Liver (tissue), 9 donors: ENCODE results near the gene RLN2. TPM values are rescaled to one million over a fixed set of nuclear protein-coding genes. Genes with fewer than 3 reads are reported as not detected.

Source experiments
- DNase-seq: peaks from one replicate; pipeline ENCODE4 v3.0.0-alpha.2; 2017; ENCODE audit warnings: low spot score
- H3K27ac ChIP-seq, 2 donors: one replicate each; pipeline ENCODE4 v1.7.0; 2013; ENCODE audit warnings: inconsistent platforms in 2 of 2, low read length in 2 of 2, control low read depth in 1 of 2, low read depth in 1 of 2, mild to moderate bottlenecking in 1 of 2
- H3K27me3 ChIP-seq, 4 donors: one replicate each; pipeline versions ENCODE4 v1.6.1 to v1.7.0; 2013; ENCODE audit warnings: low read length in 3 of 4, inconsistent platforms in 1 of 4, mild to moderate bottlenecking in 1 of 4, moderate library complexity in 1 of 4; ENCODE audit not compliant: control insufficient read depth in 4 of 4, insufficient read depth in 4 of 4
- H3K36me3 ChIP-seq, 4 donors: one replicate each; pipeline versions ENCODE4 v1.6.1 to v1.7.0; 2013; ENCODE audit warnings: low read length in 3 of 4, mild to moderate bottlenecking in 3 of 4, low read depth in 1 of 4, moderate library complexity in 1 of 4; ENCODE audit not compliant: control insufficient read depth in 4 of 4, insufficient read depth in 3 of 4
- H3K4me1 ChIP-seq, 4 donors: one replicate each; pipeline versions ENCODE4 v1.6.1 to v1.7.0; 2013; ENCODE audit warnings: low read length in 3 of 4, mild to moderate bottlenecking in 3 of 4, moderate library complexity in 1 of 4; ENCODE audit not compliant: control insufficient read depth in 4 of 4, insufficient read depth in 4 of 4
- H3K4me3 ChIP-seq, 3 donors: one replicate each; pipeline versions ENCODE4 v1.6.1 to v1.7.0; 2013; ENCODE audit warnings: low read length in 3 of 3, control low read depth in 1 of 3, low read depth in 1 of 3, mild to moderate bottlenecking in 1 of 3
- H3K9ac ChIP-seq, 2 donors: one replicate each; pipeline ENCODE4 v1.7.0; 2013; ENCODE audit warnings: low read length in 2 of 2, mild to moderate bottlenecking in 2 of 2, moderate library complexity in 2 of 2, control low read depth in 1 of 2, low read depth in 1 of 2
- H3K9me3 ChIP-seq, 4 donors: one replicate each; pipeline versions ENCODE4 v1.6.1 to v1.7.0; 2013; ENCODE audit warnings: low read length in 3 of 4; ENCODE audit not compliant: control insufficient read depth in 4 of 4
- ATF3 ChIP-seq: IDR thresholded peaks from 2 replicates; pipeline ENCODE4 v1.6.1; 2016; ENCODE audit warnings: antibody characterized with exemption
- CTCF ChIP-seq: fragments of 150-350 bp; IDR thresholded peaks from 2 replicates; pipeline ENCODE4 v1.5.1; 2017; ENCODE audit warnings: improper control_type of control experiment, low read depth, low read length; ENCODE audit not compliant: missing input control
- EGR1 ChIP-seq, 2 donors: IDR thresholded peaks; 2 replicates each; pipeline ENCODE4 v1.6.1; 2016 to 2018; ENCODE audit warnings: antibody characterized with exemption in 2 of 2, low read depth in 2 of 2
- FOXA1 ChIP-seq: IDR thresholded peaks from 2 replicates; pipeline ENCODE4 v1.6.1; 2016; ENCODE audit warnings: antibody characterized with exemption
- FOXA2 ChIP-seq: IDR thresholded peaks from 2 replicates; pipeline ENCODE4 v1.6.1; 2016; ENCODE audit warnings: antibody characterized with exemption
- GABPA ChIP-seq, 2 donors: IDR thresholded peaks in 1 of 2; conservative IDR thresholded peaks in 1 of 2; 2 replicates each; pipeline ENCODE4 v1.6.1; 2016; ENCODE audit warnings: antibody characterized with exemption in 2 of 2, mild to moderate bottlenecking in 1 of 2, moderate library complexity in 1 of 2
- HNF4A ChIP-seq, 2 donors: conservative IDR thresholded peaks; 2 replicates each; pipeline ENCODE4 v1.6.1; 2016; ENCODE audit warnings: antibody characterized with exemption in 2 of 2, mild to moderate bottlenecking in 2 of 2
- HNF4G ChIP-seq: IDR thresholded peaks from 2 replicates; pipeline ENCODE4 v1.6.1; 2016; ENCODE audit warnings: antibody characterized with exemption
- JUND ChIP-seq, 2 donors: IDR thresholded peaks; 2 replicates each; pipeline ENCODE4 v1.6.1; 2016; ENCODE audit warnings: antibody characterized with exemption in 2 of 2
- MAX ChIP-seq: IDR thresholded peaks from 2 replicates; pipeline ENCODE4 v1.6.1; 2016; ENCODE audit warnings: antibody characterized with exemption
- NR2F2 ChIP-seq: IDR thresholded peaks from 2 replicates; pipeline ENCODE4 v1.6.1; 2016; ENCODE audit warnings: antibody characterized with exemption
- RAD21 ChIP-seq, 2 donors: IDR thresholded peaks; 2 replicates each; pipeline ENCODE4 v1.6.1; 2016; ENCODE audit warnings: antibody characterized with exemption in 2 of 2, mild to moderate bottlenecking in 2 of 2
- REST ChIP-seq: IDR thresholded peaks from 2 replicates; pipeline ENCODE4 v1.6.1; 2016; ENCODE audit warnings: antibody characterized with exemption, mild to moderate bottlenecking
- RXRA ChIP-seq, 2 donors: IDR thresholded peaks; 2 replicates each; pipeline ENCODE4 v1.6.1; 2017 to 2018; ENCODE audit warnings: antibody characterized with exemption in 2 of 2, mild to moderate bottlenecking in 1 of 2
- SP1 ChIP-seq: IDR thresholded peaks from 2 replicates; pipeline ENCODE4 v1.6.1; 2018; ENCODE audit warnings: antibody characterized with exemption, mild to moderate bottlenecking
- TAF1 ChIP-seq: conservative IDR thresholded peaks from 2 replicates; pipeline ENCODE4 v1.6.1; 2016; ENCODE audit warnings: antibody characterized with exemption, mild to moderate bottlenecking
- YY1 ChIP-seq: IDR thresholded peaks from 2 replicates; pipeline ENCODE4 v1.6.1; 2016; ENCODE audit warnings: antibody characterized with exemption, mild to moderate bottlenecking
- ZBTB33 ChIP-seq: IDR thresholded peaks from 2 replicates; pipeline ENCODE4 v1.6.1; 2016; ENCODE audit warnings: antibody characterized with exemption
- WGBS: extraction: QIAGEN DNeasy Blood & Tissue Kit; methylation state at CpG from one replicate; pipeline ENCODE4 v1.1.7; 2013; 5-methylcytosine and 5-hydroxymethylcytosine counted together
- polyA plus RNA-seq, 2 donors: library from polyadenylated mRNA; stranded (reverse) in 1 of 2; unstranded in 1 of 2; fragments of 200-250 nt in 1 of 2; fragments of >200 nt in 1 of 2; fragmentation: Nextera tagmentation in 1 of 2; extraction: Ambion mirVana in 1 of 2; gene quantifications; one replicate each; pipeline versions ENCODE4 v1.2.1 to v1.2.3, GENCODE V29; 2013 to 2015
- total RNA-seq, 2 donors: library from RNA; depleted of rRNA; stranded (reverse); fragments of >200 nt; gene quantifications; one replicate each; pipeline ENCODE4 v1.2.3, GENCODE V29; 2014
- donor health status: healthy.
- donor health status: healthy.
- donor health status: healthy.
- donor health status: healthy.
- donor health status: healthy.

Gene RLN2
- total and polyA plus RNA-seq, 4 donors, result 0.33 TPM; not detected in 3

- Histone ChIP-seq H3K4me3 (no peak overlapping the region), H3K9ac (no peak overlapping the region), H3K9me3 (peaks cover 2 to 11% (median 5%) of the 10 kb centered on the region in 4 donors), H3K27ac (no peak overlapping the region), H3K4me1 (no peaks in the 10 kb centered on the region), H3K36me3 (no peaks in the 10 kb centered on the region), H3K27me3 (peaks cover 0 to 4% (median 0%) of the 10 kb centered on the region in 4 donors)
- no peak for DNase-seq
- TF ChIP-seq YY1, result no peak
- TF ChIP-seq HNF4A (conservative IDR thresholded peaks at IDR 0.05), result no peak
- no peak for TF ChIP-seq ATF3
- TF ChIP-seq ZBTB33, result no peak
- no peak for TF ChIP-seq MAX
- no peak for TF ChIP-seq CTCF
- no peak for TF ChIP-seq SP1
- TF ChIP-seq JUND (IDR thresholded peaks at IDR 0.05), result no peak
- TF ChIP-seq FOXA2, result no peak
- TF ChIP-seq HNF4G, result no peak
- no peak for TF ChIP-seq REST
- TF ChIP-seq TAF1, result no peak
- TF ChIP-seq EGR1 (IDR thresholded peaks at IDR 0.05; ENCODE audit: low read depth in 2 of 2), result no peak
- TF ChIP-seq GABPA (IDR thresholded peaks at IDR 0.05 in 1 of 2, conservative IDR thresholded peaks at IDR 0.05 in 1 of 2), result no peak
- TF ChIP-seq RAD21 (IDR thresholded peaks at IDR 0.05), result no peak
- no peak for TF ChIP-seq FOXA1
- no peak for TF ChIP-seq RXRA (IDR thresholded peaks at IDR 0.05)
- no peak for TF ChIP-seq NR2F2
- 66% methylated on average over 4 of the region's 4 CpGs for WGBS
These were observed 10.8 kb upstream of the RLN2 start for GRCh38 chr9:5315187-5315923.
